ENCODE measurements around the gene TNRC18.
"Not testable (repeated sequence)": the region's sequence is repeated elsewhere in the genome, so short reads cannot be mapped to it uniquely, and the experiment has no call there.

TNRC18 gene

GRCh38 chr7:5330288-5330687 lies 93.3 kb downstream of the TNRC18 start:
- no peak for TF ChIP-seq CTCF (IDR thresholded peaks at IDR 0.05; ENCODE audit: extremely low read depth, insufficient read depth, missing control alignments)
- in situ Hi-C loops (cut with MboI; ENCODE audit: low pct_unique_long_range_greater_than_20kb, low sequenced_read_pairs, unreplicated experiment): no loop called here
- no peak for DNase-seq (ENCODE audit: low spot score)

GRCh38 chr7:5324961-5325360 lies 98.7 kb downstream of the TNRC18 start:
- in situ Hi-C loops (cut with MboI; ENCODE audit: low pct_unique_long_range_greater_than_20kb, low sequenced_read_pairs, unreplicated experiment): no loop called here
- no peak for DNase-seq (ENCODE audit: low spot score)
- no peak for TF ChIP-seq CTCF (IDR thresholded peaks at IDR 0.05; ENCODE audit: extremely low read depth, insufficient read depth, missing control alignments)

- DNase-seq (ENCODE audit: low spot score); in situ Hi-C loops (cut with MboI; ENCODE audit: low pct_unique_long_range_greater_than_20kb, low sequenced_read_pairs, unreplicated experiment): not testable (repeated sequence)
Observed at GRCh38 chr7:5323800-5324781, 99.5 kb downstream of the TNRC18 start.

- no peak for DNase-seq (ENCODE audit: low spot score)
- TF ChIP-seq CTCF (IDR thresholded peaks at IDR 0.05; ENCODE audit: extremely low read depth, insufficient read depth, missing control alignments): no peak
- in situ Hi-C loops (cut with MboI; ENCODE audit: low pct_unique_long_range_greater_than_20kb, low sequenced_read_pairs, unreplicated experiment): no loop called here
Observed at GRCh38 chr7:5322621-5323410, 100.8 kb downstream of the TNRC18 start.

GRCh38 chr7:5320802-5321396 lies 102.7 kb downstream of the TNRC18 start:
- no peak for TF ChIP-seq CTCF (IDR thresholded peaks at IDR 0.05; ENCODE audit: extremely low read depth, insufficient read depth, missing control alignments)
- in situ Hi-C loops (cut with MboI; ENCODE audit: low pct_unique_long_range_greater_than_20kb, low sequenced_read_pairs, unreplicated experiment): no loop called here
- DNase-seq (ENCODE audit: low spot score): no peak

- in situ Hi-C loops (cut with MboI; ENCODE audit: low pct_unique_long_range_greater_than_20kb, low sequenced_read_pairs, unreplicated experiment): no loop called here
- TF ChIP-seq CTCF (IDR thresholded peaks at IDR 0.05; ENCODE audit: extremely low read depth, insufficient read depth, missing control alignments): no peak
- no peak for DNase-seq (ENCODE audit: low spot score)
Observed at GRCh38 chr7:5320391-5320790, 103.2 kb downstream of the TNRC18 start.

GRCh38 chr7:5318613-5319012 lies 105.0 kb downstream of the TNRC18 start:
- DNase-seq (ENCODE audit: low spot score); in situ Hi-C loops (cut with MboI; ENCODE audit: low pct_unique_long_range_greater_than_20kb, low sequenced_read_pairs, unreplicated experiment): not testable (repeated sequence)

All from GM13977 (cell line).